C4-2B (cell line): ENCODE results near the gene INO80E.

Experiments
- ZFX ChIP-seq: fragments of 450-650 bp; IDR thresholded peaks from 2 replicates; pipeline ENCODE4 v1.6.1; 2017
- TF ChIP-seq, protein P1 (sequence below): fragments of 450-650 bp; conservative IDR thresholded peaks from 2 replicates; pipeline ENCODE4 v1.5.1; 2017; ENCODE audit warnings: mild to moderate bottlenecking

DNA sequence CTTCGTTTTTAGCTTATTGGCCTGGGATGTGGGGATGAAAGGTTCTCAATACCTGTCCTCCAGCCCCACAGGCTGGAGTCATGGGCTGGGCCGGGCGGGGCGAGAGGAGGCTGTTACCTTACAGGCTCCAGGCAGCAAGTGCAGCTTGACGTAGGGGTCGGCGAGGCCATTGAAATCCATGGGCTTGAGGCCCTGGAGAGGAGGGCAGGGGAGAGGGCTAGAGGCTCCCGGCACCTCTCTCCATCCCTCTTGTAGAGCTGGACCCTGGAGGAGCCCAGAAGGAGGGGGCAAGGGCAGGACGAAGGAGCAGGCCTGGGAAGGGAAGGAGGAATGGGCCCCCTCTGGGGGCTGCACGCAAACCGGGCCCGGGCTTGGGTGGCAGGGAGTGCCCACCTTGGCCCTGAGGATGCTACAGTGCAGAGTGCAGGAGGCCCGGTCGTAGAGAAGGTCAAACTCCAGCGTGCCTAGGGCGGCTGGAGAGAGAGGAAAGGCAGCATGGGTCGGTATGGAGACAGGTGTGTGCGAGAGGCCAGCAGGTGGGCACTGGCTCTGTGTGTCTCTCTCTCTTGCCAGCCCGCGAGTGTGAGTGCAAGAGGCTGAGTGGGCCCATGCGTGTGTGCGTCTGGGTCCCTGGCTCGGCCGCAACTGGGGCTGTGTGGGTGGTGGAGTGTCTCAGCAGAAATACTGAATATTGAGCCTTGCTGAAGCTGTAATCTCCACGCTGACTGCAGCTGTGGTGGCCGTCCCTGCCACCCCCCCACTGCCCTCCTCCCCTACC lies 13.2 kb downstream of the INO80E start:
- TF ChIP-seq, protein P1, sequence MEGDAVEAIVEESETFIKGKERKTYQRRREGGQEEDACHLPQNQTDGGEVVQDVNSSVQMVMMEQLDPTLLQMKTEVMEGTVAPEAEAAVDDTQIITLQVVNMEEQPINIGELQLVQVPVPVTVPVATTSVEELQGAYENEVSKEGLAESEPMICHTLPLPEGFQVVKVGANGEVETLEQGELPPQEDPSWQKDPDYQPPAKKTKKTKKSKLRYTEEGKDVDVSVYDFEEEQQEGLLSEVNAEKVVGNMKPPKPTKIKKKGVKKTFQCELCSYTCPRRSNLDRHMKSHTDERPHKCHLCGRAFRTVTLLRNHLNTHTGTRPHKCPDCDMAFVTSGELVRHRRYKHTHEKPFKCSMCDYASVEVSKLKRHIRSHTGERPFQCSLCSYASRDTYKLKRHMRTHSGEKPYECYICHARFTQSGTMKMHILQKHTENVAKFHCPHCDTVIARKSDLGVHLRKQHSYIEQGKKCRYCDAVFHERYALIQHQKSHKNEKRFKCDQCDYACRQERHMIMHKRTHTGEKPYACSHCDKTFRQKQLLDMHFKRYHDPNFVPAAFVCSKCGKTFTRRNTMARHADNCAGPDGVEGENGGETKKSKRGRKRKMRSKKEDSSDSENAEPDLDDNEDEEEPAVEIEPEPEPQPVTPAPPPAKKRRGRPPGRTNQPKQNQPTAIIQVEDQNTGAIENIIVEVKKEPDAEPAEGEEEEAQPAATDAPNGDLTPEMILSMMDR, result no peak
- TF ChIP-seq ZFX, result no peak
